GM18505 (cell line): ENCODE results near the gene XKR8.

Experiments
- ATAC-seq: cut with Tn5 transposase; IDR thresholded peaks from one replicate; pipeline ENCODE4 v1.9.1; 2021; ENCODE audit not compliant: unreplicated experiment
- POLR2A ChIP-seq: IDR thresholded peaks from 4 replicates; pipeline ENCODE4 v1.6.1; 2011; ENCODE audit warnings: borderline replicate concordance; ENCODE audit not compliant: insufficient read depth, insufficient read length; ENCODE audit errors: extremely low read depth

Gene XKR8

GRCh38 chr1:27940297-27940696 is 19.5 kb upstream of the XKR8 start:
- no peak for TF ChIP-seq POLR2A
- no peak for ATAC-seq

- ATAC-seq = no peak
- no peak for TF ChIP-seq POLR2A
Observed at GRCh38 chr1:27940870-27941560, 18.8 kb upstream of the XKR8 start.

GRCh38 chr1:27941671-27942540 is 17.9 kb upstream of the XKR8 start:
- no peak for ATAC-seq
- no peak for TF ChIP-seq POLR2A

GRCh38 chr1:27945020-27945419 is 14.8 kb upstream of the XKR8 start:
- no peak for ATAC-seq
- no peak for TF ChIP-seq POLR2A

GRCh38 chr1:27949027-27949426 is 10.7 kb upstream of the XKR8 start:
- no peak for ATAC-seq
- no peak for TF ChIP-seq POLR2A

- ATAC-seq = no peak
- TF ChIP-seq POLR2A = no peak
Observed at GRCh38 chr1:27951396-27951795, 8.4 kb upstream of the XKR8 start.

GRCh38 chr1:27952147-27952546 is 7.6 kb upstream of the XKR8 start:
- no peak for TF ChIP-seq POLR2A
- no peak for ATAC-seq

- no peak for ATAC-seq
- no peak for TF ChIP-seq POLR2A
Observed at GRCh38 chr1:27954186-27954585, 5.6 kb upstream of the XKR8 start.

GRCh38 chr1:27955076-27955475 is 4.7 kb upstream of the XKR8 start:
- no peak for TF ChIP-seq POLR2A
- ATAC-seq = no peak

- TF ChIP-seq POLR2A = no peak
- no peak for ATAC-seq
Observed at GRCh38 chr1:27956761-27957160, 3.0 kb upstream of the XKR8 start.

GRCh38 chr1:27957655-27958054 is 2.1 kb upstream of the XKR8 start:
- no peak for TF ChIP-seq POLR2A

GRCh38 chr1:27958513-27958912 is 1.3 kb upstream of the XKR8 start:
- no peak for TF ChIP-seq POLR2A
- ATAC-seq = no peak

More at GRCh38 chr1:27957655-27958054, 2.1 kb upstream of the XKR8 start:
- ATAC-seq = no peak

- no peak for ATAC-seq
- no peak for TF ChIP-seq POLR2A
Observed at GRCh38 chr1:27960762-27961645, 1.2 kb downstream of the XKR8 start.
